K562 (cell line): ENCODE data around the gene LCA5. TPM values are rescaled to one million over a fixed set of nuclear protein-coding genes. Genes with fewer than 3 reads are reported as not detected.

Experiments
- ATAC-seq: fragments of 200-7000 bp; cut with Tn5 transposase; 3 replicates; pipeline ENCODE4 v1.9.1; 2020; ENCODE audit warnings: moderate library complexity
- BruUV-seq: library from RNA; stranded (reverse); fragments of 400-500 nt; replicated peaks from 2 replicates; lab custom pipeline; 2021; lab: Mats Ljungman, UMichigan
- CTCF ChIA-PET: fragments of 300-600 bp; formaldehyde crosslinking; extraction: SDS; loops from one replicate; lab custom pipeline; 2021; ENCODE audit warnings: low intra/inter-chr PET ratio; lab: Yijun Ruan, JAX
- POLR2A ChIA-PET: fragments of 300-600, 350-650 bp; sonication (Branson Sonifier 250); formaldehyde crosslinking; extraction: SDS; loops from one replicate; lab custom pipeline; 2021; ENCODE audit warnings: antibody characterized with exemption, inconsistent platforms; lab: Yijun Ruan, JAX
- DNase-seq, 4 experiments: peaks; one replicate each; pipeline versions ENCODE4 v3.0.0 to v3.0.0-alpha.2; 2011 to 2018; ENCODE audit warnings: low spot score in 3 of 4, mixed read lengths in 3 of 4; ENCODE audit errors: extremely low read depth in 1 of 4
- FAIRE-seq: peaks from 2 replicates; lab custom pipeline; 2011; peaks lifted over from hg19 to GRCh38; lab: Jason Lieb, UNC
- H2AFZ ChIP-seq: 2 replicates; pipeline ENCODE4 v1.6.0; 2011; ENCODE audit warnings: low read depth, low read length, control low read depth, inconsistent platforms
- H3K27ac ChIP-seq: fragments of 200-600 bp; 3 replicates; pipeline ENCODE4 v1.8.0; 2011; ENCODE audit warnings: low read depth, mild to moderate bottlenecking, control low read depth, inconsistent platforms, low read length, moderate library complexity, mixed read lengths; ENCODE audit errors: extremely low read depth
- H3K27me3 ChIP-seq, 2 experiments: fragments of 300-600 bp in 1 of 2; 2 replicates in 1 of 2; 3 replicates in 1 of 2; pipeline versions ENCODE4 v1.6.0 to v1.8.0; 2011; ENCODE audit warnings: inconsistent platforms in 2 of 2, low read length in 2 of 2, mild to moderate bottlenecking in 1 of 2, mixed read lengths in 1 of 2, moderate library complexity in 1 of 2; ENCODE audit not compliant: control insufficient read depth in 2 of 2, insufficient read depth in 2 of 2
- H3K36me3 ChIP-seq: fragments of 300-600 bp; 3 replicates; pipeline ENCODE4 v1.8.0; 2011; ENCODE audit warnings: mild to moderate bottlenecking, low read length, inconsistent platforms; ENCODE audit not compliant: control insufficient read depth, insufficient read depth
- H3K4me1 ChIP-seq, 2 experiments: fragments of 200-600 bp in 1 of 2; replicated peaks in 1 of 2; 2 replicates in 1 of 2; 3 replicates in 1 of 2; pipeline versions ENCODE4 v1.5.1 to v1.8.0; 2011; ENCODE audit warnings: inconsistent platforms in 2 of 2, low read length in 2 of 2, mild to moderate bottlenecking in 1 of 2, mixed read lengths in 1 of 2, moderate library complexity in 1 of 2; ENCODE audit not compliant: control insufficient read depth in 2 of 2, insufficient read depth in 2 of 2
- H3K4me2 ChIP-seq: 2 replicates; pipeline ENCODE4 v1.6.1; 2011; ENCODE audit warnings: low read length, control low read depth, inconsistent platforms, mixed read lengths; ENCODE audit not compliant: insufficient read depth
- H3K4me3 ChIP-seq: fragments of 200-600 bp; sonication (generic), shearing (Covaris generic); 2 replicates; pipeline ENCODE4 v1.5.1; 2016; ENCODE audit warnings: control low read depth, inconsistent platforms
- H3K79me2 ChIP-seq: fragments of 200-600 bp; 3 replicates; pipeline ENCODE4 v1.8.0; 2011; ENCODE audit warnings: low read length, inconsistent platforms; ENCODE audit not compliant: control insufficient read depth, insufficient read depth
- H3K9ac ChIP-seq, 2 experiments: 2 replicates each; pipeline versions ENCODE4 v1.6.0 to v1.6.1; 2011; ENCODE audit warnings: low read depth in 2 of 2, low read length in 2 of 2, control low read depth in 1 of 2, inconsistent platforms in 1 of 2, mild to moderate bottlenecking in 1 of 2, mixed read lengths in 1 of 2; ENCODE audit not compliant: insufficient read depth in 1 of 2
- H3K9me1 ChIP-seq: one replicate; pipeline ENCODE4 v1.6.0; 2011; ENCODE audit warnings: inconsistent platforms, mild to moderate bottlenecking, low read length, moderate library complexity; ENCODE audit not compliant: control insufficient read depth, insufficient read depth
- H3K9me3 ChIP-seq: replicated peaks from 2 replicates; pipeline ENCODE4 v1.5.1; 2011; ENCODE audit warnings: low read depth, low read length, inconsistent platforms; ENCODE audit not compliant: control insufficient read depth, insufficient read depth
- H4K20me1 ChIP-seq: replicated peaks from 2 replicates; pipeline ENCODE4 v1.6.1; 2011; ENCODE audit warnings: low read length, inconsistent platforms, mixed read lengths; ENCODE audit not compliant: control insufficient read depth, insufficient read depth
- CHD7 ChIP-seq: fragments of 200-600 bp; sonication (generic); IDR thresholded peaks from one replicate; pipeline ENCODE4 v1.6.1; 2012; ENCODE audit warnings: mild to moderate bottlenecking, low read depth, low read length, inconsistent platforms
- ELF1 ChIP-seq: fragments of 200-800 bp; sonication (Bioruptor generic); IDR thresholded peaks from 2 replicates; pipeline ENCODE4 v1.6.1; 2016; ENCODE audit warnings: missing genetic modification characterization, missing compliant biosample characterization
- GABPB2 ChIP-seq: fragments of 250-450 bp; sonication (Bioruptor Pico); conservative IDR thresholded peaks from 2 replicates; pipeline ENCODE4 v1.5.1; 2021; ENCODE audit warnings: mild to moderate bottlenecking
- MCM2 ChIP-seq: fragments of 450-650 bp; IDR thresholded peaks from 2 replicates; pipeline ENCODE4 v1.6.1; 2017; ENCODE audit warnings: low read depth, mild to moderate bottlenecking
- MTF1 ChIP-seq: fragments of 250-450 bp; sonication (Bioruptor Pico); IDR thresholded peaks from 2 replicates; pipeline ENCODE4 v1.9.0; 2021; ENCODE audit warnings: moderate library complexity, mild to moderate bottlenecking, inconsistent platforms, borderline replicate concordance
- NFATC3 ChIP-seq: fragments of 450-650 bp; IDR thresholded peaks from 2 replicates; pipeline ENCODE4 v1.6.1; 2017; ENCODE audit warnings: mild to moderate bottlenecking
- NR2C2 ChIP-seq, 2 experiments: fragments of 200-800 bp in 1 of 2; sonication (Bioruptor generic) in 1 of 2; sonication (generic) in 1 of 2; formaldehyde crosslinking in 1 of 2; IDR thresholded peaks; 2 replicates each; pipeline versions ENCODE4 v1.6.1 to v1.8.0; 2016 to 2022; ENCODE audit warnings: mild to moderate bottlenecking in 1 of 2, missing compliant biosample characterization in 1 of 2, missing genetic modification characterization in 1 of 2, missing genetic modification reagents in 1 of 2
- POLR2A ChIP-seq: fragments of 450-650 bp; conservative IDR thresholded peaks from 2 replicates; pipeline ENCODE4 v1.6.1; 2016
- RBFOX2 ChIP-seq: fragments of 200-400 bp; formaldehyde crosslinking; IDR thresholded peaks from 2 replicates; pipeline ENCODE4 v1.6.1; 2017; ENCODE audit warnings: low read depth, mild to moderate bottlenecking, low read length, moderate library complexity
- RHOXF2B ChIP-seq: fragments of 250-450 bp; sonication (Bioruptor Pico); conservative IDR thresholded peaks from 2 replicates; pipeline ENCODE4 v1.5.1; 2021
- ZC3H4 ChIP-seq: sonication (generic); formaldehyde crosslinking; IDR thresholded peaks from 2 replicates; pipeline ENCODE4 v1.9.0; 2021; ENCODE audit warnings: missing genetic modification reagents, borderline replicate concordance
- ZNF143 ChIP-seq: sonication (generic); formaldehyde crosslinking; IDR thresholded peaks from 2 replicates; pipeline ENCODE4 v1.9.0; 2022; ENCODE audit warnings: mild to moderate bottlenecking, missing genetic modification reagents
- ZSCAN29 ChIP-seq: fragments of 450-650 bp; IDR thresholded peaks from 2 replicates; pipeline ENCODE4 v1.6.1; 2017
- WGBS: fragments of 100-300 bp; shearing (Covaris generic); methylation state at CpG from one replicate; pipeline ENCODE4 v1.1.6; 2016; ENCODE audit warnings: low coverage, mixed read lengths; ENCODE audit not compliant: insufficient coverage; ENCODE audit errors: missing lambda C conversion rate; 5-methylcytosine and 5-hydroxymethylcytosine counted together
- in situ Hi-C: fragments of 300-500 bp; cut with MboI; formaldehyde crosslinking; loops from 4 replicates; pipeline ENCODE4 v1.15.0; 2018; ENCODE audit warnings: inconsistent platforms, mixed read lengths
- intact Hi-C: fragments of 100-400 bp; cut with micrococcal nuclease; formaldehyde crosslinking; loops from 2 replicates; pipeline ENCODE4 v1.14.2; 2022
- polyA plus RNA-seq, 8 experiments: library from polyadenylated mRNA; depleted of rRNA in 4 of 8; stranded (reverse) in 5 of 8; unstranded in 3 of 8; fragments of >200 nt; fragmentation: Nextera tagmentation in 2 of 8; fragmentation: Illumina TruSeq in 1 of 8; extraction: Ambion mirVana in 2 of 8; extraction: Trizol in 1 of 8; gene quantifications; 2 replicates each; pipeline versions ENCODE4 v1.2.1 to v1.2.3, GENCODE V29; 2011 to 2014; ENCODE audit warnings: inconsistent platforms in 1 of 8, missing spikeins in 1 of 8
- total RNA-seq, 7 experiments: library from RNA; depleted of rRNA in 6 of 7; stranded (reverse); fragments of >200 nt in 6 of 7; fragmentation: Illumina TruSeq in 2 of 7; extraction: Trizol in 2 of 7; gene quantifications; 2 replicates each; pipeline versions ENCODE4 v1.2.1 to v1.2.3, GENCODE V29; 2011 to 2021; ENCODE audit warnings: low replicate concordance in 1 of 7

Gene LCA5
- total and polyA plus RNA-seq, 9 of the 15 experiments (the other 6 are each of a cell fraction or from before 2014, with no cell fraction given), result 1.0 to 3.4 (median 1.8) TPM

DNA sequence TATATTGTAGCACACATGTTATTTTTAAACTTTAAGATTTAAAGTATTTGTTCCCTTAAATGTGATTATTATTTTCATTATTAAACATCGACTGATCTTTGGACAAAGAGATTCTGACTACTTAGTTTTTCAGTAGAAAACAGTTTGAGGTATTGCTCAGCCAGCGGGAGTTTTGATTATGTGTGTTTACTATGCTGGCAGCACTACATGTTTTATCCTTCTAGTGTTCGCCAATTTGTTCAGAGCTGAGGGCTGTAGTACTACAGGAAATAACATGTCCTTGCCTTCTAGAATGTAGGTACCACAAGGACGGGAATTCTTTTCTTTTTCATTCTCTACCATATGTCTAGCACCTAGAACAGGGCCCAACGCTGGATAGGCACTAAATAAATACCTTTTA lies 11.1 kb upstream of the LCA5 start:
- Histone ChIP-seq H4K20me1 (no peaks in the 10 kb centered on the region), H3K4me3 (no peak overlapping the region), H3K4me1 (peaks cover 0 to 30% of the 10 kb centered on the region in 2 experiments; a peak in 3 of 5 replicates), H3K4me2 (no peak overlapping the region), H2AFZ (no peak overlapping the region), H3K27me3 (no peaks in the 10 kb centered on the region), H3K79me2 (peaks cover 8% of the 10 kb centered on the region; the same call in 1 of the 3 replicates), H3K9ac (no peak overlapping the region), H3K36me3 (peaks cover 10% of the 10 kb centered on the region; the same call in 2 of the 3 replicates), H3K9me1 (no peaks in the 10 kb centered on the region), H3K9me3 (no peaks in the 10 kb centered on the region), H3K27ac (no peak overlapping the region)
- in situ Hi-C loops (no loop called here), intact Hi-C loops (no loop called here)
- WGBS, result 87% methylated on average over 5 of the region's 5 CpGs
- POLR2A ChIA-PET, result no interaction called here
- DNase-seq, result no peak
- no peak for FAIRE-seq
- no peak for ATAC-seq
- TF ChIP-seq NR2C2 (CRISPR knock-in tag; IDR thresholded peaks at IDR 0.05) (no peak), NR2C2 (tag; IDR thresholded peaks at IDR 0.05) (no peak), RBFOX2 (no peak), GABPB2 (CRISPR knock-in tag) (no peak), POLR2A (no peak), ZNF143 (no peak), RHOXF2B (no peak), ZSCAN29 (no peak), MTF1 (CRISPR knock-in tag) (no peak), CHD7 (no peak), MCM2 (no peak), ZC3H4 (CRISPR knock-in tag) (no peak), NFATC3 (no peak), ELF1 (no peak)
- no TSS peak for BruUV-seq
- CTCF ChIA-PET, result no interaction called here
